ENCODE results near the gene CACUL1.

Gene CACUL1

GRCh38 chr10:118635674-118636402 is 118.9 kb downstream of the CACUL1 start:
- no peak for TF ChIP-seq CTCF (IDR thresholded peaks at IDR 0.05; ENCODE audit: borderline replicate concordance, control extremely low read depth, extremely low read depth, insufficient read depth, missing control alignments)
- no peak for DNase-seq (ENCODE audit: low spot score)
- in situ Hi-C loops (cut with MboI; ENCODE audit: low sequenced_read_pairs, unreplicated experiment): no loop called here

- no peak for TF ChIP-seq CTCF (IDR thresholded peaks at IDR 0.05; ENCODE audit: borderline replicate concordance, control extremely low read depth, extremely low read depth, insufficient read depth, missing control alignments)
- no peak for DNase-seq (ENCODE audit: low spot score)
- in situ Hi-C loops (cut with MboI; ENCODE audit: low sequenced_read_pairs, unreplicated experiment): no loop called here
These were observed 121.0 kb downstream of the CACUL1 start for GRCh38 chr10:118633786-118634185.

- in situ Hi-C loops (cut with MboI; ENCODE audit: low sequenced_read_pairs, unreplicated experiment): no loop called here
- TF ChIP-seq CTCF (IDR thresholded peaks at IDR 0.05; ENCODE audit: borderline replicate concordance, control extremely low read depth, extremely low read depth, insufficient read depth, missing control alignments): no peak
- no peak for DNase-seq (ENCODE audit: low spot score)
These were observed 125.6 kb downstream of the CACUL1 start for GRCh38 chr10:118629211-118629610.

GRCh38 chr10:118628397-118628796 is 126.4 kb downstream of the CACUL1 start:
- DNase-seq (ENCODE audit: low spot score): no peak
- no peak for TF ChIP-seq CTCF (IDR thresholded peaks at IDR 0.05; ENCODE audit: borderline replicate concordance, control extremely low read depth, extremely low read depth, insufficient read depth, missing control alignments)
- in situ Hi-C loops (cut with MboI; ENCODE audit: low sequenced_read_pairs, unreplicated experiment): no loop called here

GRCh38 chr10:118626953-118627352 is 127.8 kb downstream of the CACUL1 start:
- DNase-seq (ENCODE audit: low spot score): no peak
- TF ChIP-seq CTCF (IDR thresholded peaks at IDR 0.05; ENCODE audit: borderline replicate concordance, control extremely low read depth, extremely low read depth, insufficient read depth, missing control alignments): no peak
- in situ Hi-C loops (cut with MboI; ENCODE audit: low sequenced_read_pairs, unreplicated experiment): no loop called here

All from GM13976 (cell line).